Breast epithelium (tissue), 4 donors: Measurements from ENCODE around the gene DOCK9. TPM values are rescaled to one million over a fixed set of nuclear protein-coding genes. Genes with fewer than 3 reads are reported as not detected.

Source experiments
- DNase-seq, 2 donors: peaks; one replicate each; pipeline ENCODE4 v3.0.0-alpha.2; 2019; ENCODE audit warnings: low spot score in 2 of 2
- H3K27ac ChIP-seq, 2 donors: fragments of 200-600 bp; sonication (generic) in 1 of 2; one replicate each; pipeline ENCODE4 v1.5.1; 2016 to 2019; ENCODE audit warnings: mild to moderate bottlenecking in 1 of 2
- H3K27me3 ChIP-seq, 2 donors: fragments of 200-600 bp; sonication (generic) in 1 of 2; one replicate each; pipeline versions ENCODE4 v1.5.1 to v1.6.0; 2017 to 2019; ENCODE audit warnings: control low read depth in 1 of 2, mild to moderate bottlenecking in 1 of 2
- H3K36me3 ChIP-seq: fragments of 200-600 bp; one replicate; pipeline ENCODE4 v1.5.1; 2019
- H3K4me1 ChIP-seq, 2 donors: fragments of 200-600 bp; sonication (generic); one replicate each; pipeline ENCODE4 v1.5.1; 2016 to 2019; ENCODE audit warnings: control low read depth in 1 of 2
- H3K4me3 ChIP-seq, 3 donors: fragments of 200-600 bp; sonication (generic); 1 replicate in 2 of 3; 2 replicates in 1 of 3; pipeline ENCODE4 v1.5.1; 2016 to 2019; ENCODE audit warnings: mild to moderate bottlenecking in 3 of 3, moderate library complexity in 2 of 3
- H3K9me3 ChIP-seq, 2 donors: fragments of 200-600 bp; sonication (generic) in 1 of 2; one replicate each; pipeline ENCODE4 v1.5.1; 2016 to 2019; ENCODE audit warnings: control low read depth in 1 of 2
- CTCF ChIP-seq, 3 donors: fragments of 450-650 bp; IDR thresholded peaks; one replicate each; pipeline ENCODE4 v1.5.1; 2016 to 2017; ENCODE audit warnings: antibody characterized with exemption in 3 of 3, mild to moderate bottlenecking in 3 of 3, moderate library complexity in 3 of 3
- POLR2A ChIP-seq: fragments of 450-650 bp; IDR thresholded peaks from one replicate; pipeline ENCODE4 v1.6.1; 2016; ENCODE audit warnings: antibody characterized with exemption, mild to moderate bottlenecking, moderate library complexity
- POLR2AphosphoS5 ChIP-seq, 3 donors: sonication (generic); formaldehyde crosslinking; IDR thresholded peaks; one replicate each; pipeline ENCODE4 v1.6.1; 2017; ENCODE audit warnings: antibody characterized with exemption in 3 of 3
- intact Hi-C: fragments of 100-400 bp; cut with DNase I; formaldehyde crosslinking; loops from one replicate; pipeline ENCODE4 v1.15.1; 2023; ENCODE audit warnings: low total_unique reads
- total RNA-seq, 3 donors: library from RNA; depleted of rRNA; stranded (reverse); fragments of >200 nt; gene quantifications; one replicate each; pipeline ENCODE4 v1.1.0, GENCODE V29; 2016

Gene DOCK9
- total RNA-seq, 3 donors from 2014 or later, result 85.5 to 155 (median 92.2) TPM

GRCh38 chr13:98939660-98940191, 38.1 kb downstream of the DOCK9 start:
- no peaks in the 10 kb centered on the region for H3K27me3 ChIP-seq
- H3K36me3 ChIP-seq, result no peaks in the 10 kb centered on the region
- no peak for DNase-seq
- no peaks in the 10 kb centered on the region for H3K4me1 ChIP-seq
- peaks cover 0 to 6% of the 10 kb centered on the region in 2 donors for H3K9me3 ChIP-seq
- H3K27ac ChIP-seq, result peak overlapping the region in 1 of 2 donors; percentile 79
- TF ChIP-seq POLR2AphosphoS5 (IDR thresholded peaks at IDR 0.05) (no peak), POLR2A (no peak), CTCF (IDR thresholded peaks at IDR 0.05) (no peak)
- H3K4me3 ChIP-seq, result no peak overlapping the region
- intact Hi-C loops, result no loop called here

- intact Hi-C loops, result no loop called here
- Histone ChIP-seq H3K4me3 (no peak overlapping the region), H3K36me3 (no peaks in the 10 kb centered on the region), H3K4me1 (no peaks in the 10 kb centered on the region), H3K9me3 (peaks cover 4 to 15% of the 10 kb centered on the region in 2 donors), H3K27me3 (no peaks in the 10 kb centered on the region), H3K27ac (peak overlapping the region in 1 of 2 donors; percentile 79)
- no peak for DNase-seq
- TF ChIP-seq POLR2AphosphoS5 (IDR thresholded peaks at IDR 0.05), result no peak
- no peak for TF ChIP-seq CTCF (IDR thresholded peaks at IDR 0.05)
- TF ChIP-seq POLR2A, result no peak
Observed at GRCh38 chr13:98938801-98939200, 39.1 kb downstream of the DOCK9 start.

DNA sequence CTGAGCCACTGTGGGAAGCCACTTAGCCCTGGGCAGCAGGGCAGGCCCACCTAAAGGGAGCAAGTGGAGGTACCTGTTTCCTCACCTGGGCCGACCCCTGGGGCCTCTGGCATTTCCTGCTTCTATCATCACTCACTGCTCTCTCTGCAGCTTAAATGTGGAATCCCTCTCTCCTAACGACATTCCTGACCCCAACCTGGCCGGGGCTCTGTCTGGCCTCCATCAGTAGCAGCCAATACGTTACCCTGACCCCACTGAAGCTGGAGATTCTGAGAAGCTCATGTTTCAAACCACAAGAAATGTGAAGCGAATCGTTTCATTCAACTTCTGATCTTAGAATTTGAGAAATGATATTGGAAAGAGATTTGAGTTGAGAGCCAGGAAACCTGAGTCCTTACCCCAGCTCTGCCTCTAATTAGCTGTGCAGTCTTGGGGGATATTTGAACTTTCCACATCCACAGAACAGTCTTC, 39.9 kb downstream of the DOCK9 start:
- H3K4me3 ChIP-seq, result no peak overlapping the region
- peaks cover 6 to 21% of the 10 kb centered on the region in 2 donors for H3K9me3 ChIP-seq
- H3K4me1 ChIP-seq, result no peaks in the 10 kb centered on the region
- intact Hi-C loops, result no loop called here
- H3K27ac ChIP-seq, result peak overlapping the region; percentile 19 to 22
- DNase-seq, result no peak
- H3K36me3 ChIP-seq, result no peaks in the 10 kb centered on the region
- TF ChIP-seq CTCF (IDR thresholded peaks at IDR 0.05), result no peak
- TF ChIP-seq POLR2AphosphoS5 (IDR thresholded peaks at IDR 0.05), result no peak
- TF ChIP-seq POLR2A, result no peak
- H3K27me3 ChIP-seq, result no peaks in the 10 kb centered on the region

DNA sequence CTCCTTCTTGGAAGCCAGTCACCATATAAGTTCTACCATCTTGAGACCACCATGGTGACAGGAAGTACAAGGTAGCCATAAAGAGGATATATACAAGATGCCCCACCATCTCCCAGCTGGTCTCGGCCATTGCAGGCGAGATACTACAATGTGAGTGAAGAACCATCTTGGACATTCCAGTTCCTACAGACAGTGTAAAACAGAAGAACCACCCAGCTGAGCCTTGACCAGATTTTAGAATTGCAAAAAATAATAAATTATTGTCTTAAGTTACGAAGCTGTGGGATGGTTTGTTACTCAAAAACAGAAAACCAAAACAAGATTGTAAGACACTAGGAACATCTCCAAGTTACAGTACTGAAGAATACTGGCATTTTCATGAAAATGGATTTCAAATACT, 43.6 kb downstream of the DOCK9 start:
- H3K27me3 ChIP-seq, result no peaks in the 10 kb centered on the region

More for the DNA sequence above, 43.6 kb downstream of the DOCK9 start:
- no peaks in the 10 kb centered on the region for H3K36me3 ChIP-seq
- intact Hi-C loops, result no loop called here
- TF ChIP-seq POLR2AphosphoS5 (IDR thresholded peaks at IDR 0.05), result no peak
- TF ChIP-seq CTCF (IDR thresholded peaks at IDR 0.05), result no peak
- no peak for DNase-seq
- H3K9me3 ChIP-seq, result peaks cover 6 to 21% of the 10 kb centered on the region in 2 donors
- H3K27ac ChIP-seq, result no peak overlapping the region
- no peaks in the 10 kb centered on the region for H3K4me1 ChIP-seq
- no peak overlapping the region for H3K4me3 ChIP-seq
